Measurements from ENCODE around the gene IRF4. TPM values are rescaled to one million over a fixed set of nuclear protein-coding genes. Genes with fewer than 3 reads are reported as not detected.
"Not testable (repeated sequence)": the region's sequence is repeated elsewhere in the genome, so short reads cannot be mapped to it uniquely, and the experiment has no call there.

IRF4 gene
- total RNA-seq, 1 experiment from 2014 or later: not detected

GRCh38 chr6:372336-372911 lies 19.1 kb upstream of the IRF4 start:
- no peaks in the 10 kb centered on the region for H3K36me3 ChIP-seq
- peaks cover 29% of the 10 kb centered on the region for H3K27me3 ChIP-seq
- H3K4me3 ChIP-seq: no peak overlapping the region
- H3K9me3 ChIP-seq: no peaks in the 10 kb centered on the region
- DNase-seq: no peak

- no peak for DNase-seq
- H3K9me3 ChIP-seq: no peaks in the 10 kb centered on the region; the same call in 1 of the 2 replicates
- H3K36me3 ChIP-seq: no peaks in the 10 kb centered on the region
- no peak overlapping the region for H3K4me3 ChIP-seq
- peaks cover 29% of the 10 kb centered on the region for H3K27me3 ChIP-seq
These were observed 18.5 kb upstream of the IRF4 start for GRCh38 chr6:373031-373430.

GRCh38 chr6:373773-374724 lies 17.5 kb upstream of the IRF4 start:
- Histone ChIP-seq H3K9me3 (no peaks in the 10 kb centered on the region; the same call in 1 of the 2 replicates), H3K27me3 (peaks cover 28% of the 10 kb centered on the region), H3K36me3 (no peaks in the 10 kb centered on the region), H3K4me3 (no peak overlapping the region)
- DNase-seq: no peak

- Histone ChIP-seq H3K36me3 (no peaks in the 10 kb centered on the region), H3K4me3 (no peak overlapping the region), H3K9me3 (no peaks in the 10 kb centered on the region; the same call in 1 of the 2 replicates), H3K27me3 (peaks cover 24% of the 10 kb centered on the region)
- no peak for DNase-seq
These were observed 16.6 kb upstream of the IRF4 start for GRCh38 chr6:374956-375355.

- H3K9me3 ChIP-seq: no peaks in the 10 kb centered on the region; the same call in 1 of the 2 replicates
- H3K27me3 ChIP-seq: peaks cover 28% of the 10 kb centered on the region
These were observed 14.5 kb upstream of the IRF4 start for GRCh38 chr6:376827-377640.

GRCh38 chr6:377641-378020 lies 13.9 kb upstream of the IRF4 start:
- H3K27me3 ChIP-seq: peaks cover 24% of the 10 kb centered on the region
- not testable (repeated sequence) for DNase-seq, H3K36me3 ChIP-seq, H3K9me3 ChIP-seq, H3K4me3 ChIP-seq

More at GRCh38 chr6:376827-377640, 14.5 kb upstream of the IRF4 start:
- Histone ChIP-seq H3K4me3 (no peak overlapping the region), H3K36me3 (no peaks in the 10 kb centered on the region)
- DNase-seq: no peak

GRCh38 chr6:378090-378957 lies 13.2 kb upstream of the IRF4 start:
- Histone ChIP-seq H3K4me3 (no peak overlapping the region), H3K9me3 (no peaks in the 10 kb centered on the region; the same call in 1 of the 2 replicates), H3K36me3 (no peaks in the 10 kb centered on the region), H3K27me3 (peaks cover 17% of the 10 kb centered on the region)
- no peak for DNase-seq

- no peak for DNase-seq
- no peaks in the 10 kb centered on the region for H3K36me3 ChIP-seq
- peaks cover 13% of the 10 kb centered on the region for H3K27me3 ChIP-seq
- no peaks in the 10 kb centered on the region; the same call in 1 of the 2 replicates for H3K9me3 ChIP-seq
- no peak overlapping the region for H3K4me3 ChIP-seq
These were observed 12.6 kb upstream of the IRF4 start for GRCh38 chr6:378958-379409.

GRCh38 chr6:379410-380181 lies 12.0 kb upstream of the IRF4 start:
- H3K27me3 ChIP-seq: peaks cover 11% of the 10 kb centered on the region
- H3K36me3 ChIP-seq: no peaks in the 10 kb centered on the region
- no peaks in the 10 kb centered on the region; the same call in 1 of the 2 replicates for H3K9me3 ChIP-seq
- H3K4me3 ChIP-seq: no peak overlapping the region
- DNase-seq: no peak

GRCh38 chr6:380234-381218 lies 11.0 kb upstream of the IRF4 start:
- no peak overlapping the region for H3K4me3 ChIP-seq
- H3K9me3 ChIP-seq: no peaks in the 10 kb centered on the region; the same call in 1 of the 2 replicates
- no peak for DNase-seq
- H3K36me3 ChIP-seq: no peaks in the 10 kb centered on the region
- peaks cover 9% of the 10 kb centered on the region for H3K27me3 ChIP-seq

GRCh38 chr6:381742-382461 lies 9.7 kb upstream of the IRF4 start:
- no peaks in the 10 kb centered on the region for H3K36me3 ChIP-seq
- no peak for DNase-seq
- peaks cover 9% of the 10 kb centered on the region for H3K27me3 ChIP-seq
- H3K4me3 ChIP-seq: no peak overlapping the region
- no peaks in the 10 kb centered on the region; the same call in 1 of the 2 replicates for H3K9me3 ChIP-seq

GRCh38 chr6:382883-383810 lies 8.4 kb upstream of the IRF4 start:
- no peak overlapping the region for H3K4me3 ChIP-seq
- no peak for DNase-seq
- no peaks in the 10 kb centered on the region for H3K36me3 ChIP-seq
- no peaks in the 10 kb centered on the region for H3K9me3 ChIP-seq
- peaks cover 9% of the 10 kb centered on the region for H3K27me3 ChIP-seq

GRCh38 chr6:383856-384255 lies 7.7 kb upstream of the IRF4 start:
- Histone ChIP-seq H3K27me3 (peaks cover 9% of the 10 kb centered on the region), H3K9me3 (no peaks in the 10 kb centered on the region)
- DNase-seq: no peak

More at GRCh38 chr6:383856-384255, 7.7 kb upstream of the IRF4 start:
- Histone ChIP-seq H3K36me3 (no peaks in the 10 kb centered on the region), H3K4me3 (no peak overlapping the region)
